ENCODE results near the gene SBF1.

- TF ChIP-seq CTCF (IDR thresholded peaks at IDR 0.05) = no peak
- no peak for TF ChIP-seq POLR2A (IDR thresholded peaks at IDR 0.05)
Measured at GRCh38 chr22:50456026-50456425, 18.8 kb downstream of the SBF1 start.
